Stimulated activated CD8-positive, alpha-beta memory T cell treated with anti-CD3 and anti-CD28 coated beads, Interleukin-12 subunit alpha, Interleukin-12 subunit beta, amount 100 ng/mL, for 24 hours (primary cell): Measurements from ENCODE around the gene MTPN.

Experiments used
- DNase-seq: peaks from one replicate; pipeline ENCODE4 v3.0.0-alpha.2; 2020; ENCODE audit errors: extremely low read depth

The MTPN gene

DNA sequence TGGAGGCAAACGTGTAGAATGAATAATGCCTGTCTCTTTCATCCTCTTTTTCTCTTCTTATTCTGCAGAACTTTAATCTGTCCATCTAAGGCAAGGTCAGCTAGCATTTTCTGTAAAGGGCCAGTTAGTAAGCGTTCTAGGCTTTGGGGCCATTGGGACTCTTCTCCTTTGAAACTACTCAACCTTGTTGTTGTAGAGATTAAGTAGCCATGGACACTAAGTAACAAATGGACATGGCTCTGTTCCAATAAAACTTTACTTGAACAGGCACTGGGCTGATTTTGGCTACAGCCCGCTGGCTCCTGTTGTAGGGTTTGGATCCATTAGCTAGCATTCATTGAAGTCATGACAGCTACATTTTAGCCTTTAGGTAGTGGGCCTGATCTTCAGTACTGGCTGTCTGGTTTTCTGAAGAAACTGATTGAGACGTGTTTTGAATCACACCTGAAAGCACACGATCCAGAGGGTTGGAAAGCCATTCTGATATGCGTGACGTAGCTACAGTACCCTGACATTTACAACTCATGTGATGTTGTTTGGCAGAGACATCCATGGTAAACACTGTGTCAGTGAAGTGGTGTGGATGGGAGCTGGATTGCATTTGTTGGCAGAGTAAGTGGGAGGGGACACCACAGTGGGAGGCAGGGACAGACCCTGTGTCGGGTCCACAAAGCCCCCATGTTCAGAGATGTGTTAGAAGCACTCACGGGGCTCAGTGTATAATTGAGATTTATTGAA is 92.5 kb downstream of the MTPN start:
- no peak for DNase-seq

DNA sequence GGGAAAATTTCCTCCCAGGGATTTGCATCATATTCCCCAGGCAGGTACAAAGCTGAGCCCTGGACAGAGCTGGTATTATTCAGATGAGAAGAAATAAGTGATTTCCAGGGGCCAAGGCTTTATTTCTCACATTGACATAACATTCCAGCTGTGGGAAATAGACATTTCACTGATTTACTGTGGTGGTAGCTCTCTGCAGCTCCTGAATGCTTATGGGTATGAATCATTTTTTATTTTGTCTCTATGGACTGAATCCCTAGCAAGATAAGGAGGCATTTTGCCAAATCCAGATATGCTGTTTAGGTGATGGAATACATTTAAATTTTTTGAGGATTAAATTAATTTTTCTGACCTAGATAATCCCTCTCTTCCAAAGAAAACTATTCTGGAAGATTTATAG is 97.9 kb downstream of the MTPN start:
- no peak for DNase-seq

DNA sequence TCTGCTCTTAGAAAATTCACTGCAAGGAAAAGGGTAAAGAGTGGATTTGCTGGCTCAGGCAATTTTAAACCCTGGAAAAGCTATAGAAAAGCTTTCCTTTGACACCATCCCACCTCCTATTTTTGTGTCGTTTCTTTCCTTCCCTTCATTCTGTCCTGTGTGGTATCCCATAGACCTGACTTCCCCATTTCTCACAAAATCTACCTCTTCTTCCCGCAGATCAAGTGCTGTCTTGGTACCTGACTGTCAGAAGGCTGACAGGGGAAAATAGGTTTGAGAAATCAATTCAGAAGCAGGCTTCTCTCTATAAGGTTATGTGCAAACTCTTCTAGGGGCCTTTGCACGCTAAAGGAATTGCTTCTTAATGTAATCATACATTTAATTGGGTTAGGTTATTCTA is 98.9 kb downstream of the MTPN start:
- no peak for DNase-seq

DNA sequence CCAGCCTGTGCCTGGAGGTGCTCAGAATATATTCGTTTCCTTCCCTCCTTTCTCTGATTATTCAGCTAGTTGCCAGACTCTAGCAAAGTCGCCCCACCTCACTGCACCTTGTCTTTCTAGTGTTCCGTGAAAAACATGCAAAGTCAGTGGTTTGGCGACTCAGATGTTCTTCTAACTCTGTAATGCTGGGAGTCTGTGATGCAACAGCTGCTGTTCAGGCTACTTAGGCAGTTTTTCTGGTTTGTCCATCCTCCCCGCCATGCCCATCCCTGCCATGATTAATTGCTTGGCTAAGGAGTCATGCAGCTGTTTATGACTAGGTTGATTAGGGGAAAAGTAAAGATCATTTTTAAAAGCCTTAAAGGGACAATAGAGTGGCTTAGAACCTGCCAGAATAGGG is 99.4 kb downstream of the MTPN start:
- DNase-seq, result no peak
